ENCODE results near the gene LSM7.

Gene LSM7

DNA sequence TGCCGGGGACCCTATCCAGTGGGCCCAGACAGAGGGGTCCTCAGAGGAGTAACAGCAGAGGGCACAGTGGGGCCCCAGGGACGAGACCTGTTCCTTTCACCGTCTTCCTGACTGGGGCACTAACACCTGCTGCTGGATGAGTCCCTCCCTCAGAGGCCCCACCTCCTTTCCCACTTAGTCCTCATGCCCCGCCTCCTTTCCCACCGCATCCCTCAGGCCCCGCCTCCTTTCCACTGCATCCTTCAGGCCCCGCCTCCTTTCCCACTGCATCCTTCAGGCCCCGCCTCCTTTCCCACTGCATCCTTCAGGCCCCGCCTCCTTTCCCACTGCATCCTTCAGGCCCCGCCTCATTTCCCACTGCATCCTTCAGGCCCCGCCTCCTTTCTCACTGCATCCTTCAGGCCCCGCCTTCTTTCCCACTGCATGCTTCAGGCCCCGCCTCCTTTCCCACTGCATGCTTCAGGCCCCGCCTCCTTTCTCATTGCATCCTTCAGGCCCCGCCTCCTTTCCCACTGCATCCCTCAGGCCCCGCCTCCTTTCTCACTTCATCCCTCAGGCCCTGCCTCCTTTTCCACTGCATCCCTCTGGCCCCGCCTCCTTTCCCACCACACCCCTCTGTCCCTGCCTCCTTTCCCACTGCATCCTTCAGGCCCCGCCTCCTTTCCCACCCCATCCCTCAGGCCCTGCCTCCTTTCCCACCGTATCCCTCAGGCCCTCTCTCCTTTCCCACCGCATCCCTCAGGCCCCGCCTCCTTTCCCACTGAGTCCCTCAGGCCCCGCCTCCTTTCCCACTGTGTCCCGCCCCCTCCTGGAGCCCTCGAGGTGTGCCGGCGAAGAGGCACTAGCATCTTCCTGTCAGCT is 6.8 kb upstream of the LSM7 start:
- H3K9me3 ChIP-seq (ENCODE audit: insufficient read depth, low read length), result peaks cover 15% of the 10 kb centered on the region; the same call in 1 of the 2 replicates
- peaks cover 38% of the 10 kb centered on the region for H3K4me1 ChIP-seq (ENCODE audit: insufficient read depth, insufficient read length)
- TF ChIP-seq YY1 (IDR thresholded peaks at IDR 0.05; ENCODE audit: insufficient read depth, insufficient read length) (no peak), ZNF274 (IDR thresholded peaks at IDR 0.05; ENCODE audit: low read depth, low read length) (no peak), SUZ12 (IDR thresholded peaks at IDR 0.05; ENCODE audit: extremely low read depth, insufficient read depth, insufficient read length) (no peak)
- peaks cover 50% of the 10 kb centered on the region for H3K36me3 ChIP-seq (ENCODE audit: insufficient read depth, insufficient read length, low read length)
- DNase-seq (ENCODE audit: low read depth, low spot score), result no peak
- H3K27me3 ChIP-seq (ENCODE audit: insufficient read depth, insufficient read length), result no peaks in the 10 kb centered on the region
- H3K9ac ChIP-seq (ENCODE audit: insufficient read length, low read depth), result no peak overlapping the region
- no peak overlapping the region for H3K4me3 ChIP-seq (ENCODE audit: insufficient read length, low read depth)

GRCh38 chr19:2334426-2334825 is 6.0 kb upstream of the LSM7 start:
- DNase-seq (ENCODE audit: low read depth, low spot score), result no peak
- no peak overlapping the region for H3K9ac ChIP-seq (ENCODE audit: insufficient read length, low read depth)
- TF ChIP-seq SUZ12 (IDR thresholded peaks at IDR 0.05; ENCODE audit: extremely low read depth, insufficient read depth, insufficient read length) (no peak), ZNF274 (IDR thresholded peaks at IDR 0.05; ENCODE audit: low read depth, low read length) (no peak), YY1 (IDR thresholded peaks at IDR 0.05; ENCODE audit: insufficient read depth, insufficient read length) (no peak)
- H3K4me3 ChIP-seq (ENCODE audit: insufficient read length, low read depth), result no peak overlapping the region
- peaks cover 38% of the 10 kb centered on the region for H3K4me1 ChIP-seq (ENCODE audit: insufficient read depth, insufficient read length)
- H3K27me3 ChIP-seq (ENCODE audit: insufficient read depth, insufficient read length), result no peaks in the 10 kb centered on the region
- peaks cover 42% of the 10 kb centered on the region for H3K36me3 ChIP-seq (ENCODE audit: insufficient read depth, insufficient read length, low read length)
- H3K9me3 ChIP-seq (ENCODE audit: insufficient read depth, low read length), result peaks cover 15% of the 10 kb centered on the region; the same call in 1 of the 2 replicates

- no peak for DNase-seq (ENCODE audit: low read depth, low spot score)
- Histone ChIP-seq H3K4me3 (ENCODE audit: insufficient read length, low read depth) (no peak overlapping the region), H3K9me3 (ENCODE audit: insufficient read depth, low read length) (peaks cover 15% of the 10 kb centered on the region; the same call in 1 of the 2 replicates), H3K4me1 (ENCODE audit: insufficient read depth, insufficient read length) (peaks cover 41% of the 10 kb centered on the region), H3K36me3 (ENCODE audit: insufficient read depth, insufficient read length, low read length) (peaks cover 36% of the 10 kb centered on the region), H3K9ac (ENCODE audit: insufficient read length, low read depth) (no peak overlapping the region), H3K27me3 (ENCODE audit: insufficient read depth, insufficient read length) (no peaks in the 10 kb centered on the region)
- TF ChIP-seq SUZ12 (IDR thresholded peaks at IDR 0.05; ENCODE audit: extremely low read depth, insufficient read depth, insufficient read length), result no peak
- no peak for TF ChIP-seq ZNF274 (IDR thresholded peaks at IDR 0.05; ENCODE audit: low read depth, low read length)
- no peak for TF ChIP-seq YY1 (IDR thresholded peaks at IDR 0.05; ENCODE audit: insufficient read depth, insufficient read length)
These were observed 5.4 kb upstream of the LSM7 start for GRCh38 chr19:2333807-2334211.

DNA sequence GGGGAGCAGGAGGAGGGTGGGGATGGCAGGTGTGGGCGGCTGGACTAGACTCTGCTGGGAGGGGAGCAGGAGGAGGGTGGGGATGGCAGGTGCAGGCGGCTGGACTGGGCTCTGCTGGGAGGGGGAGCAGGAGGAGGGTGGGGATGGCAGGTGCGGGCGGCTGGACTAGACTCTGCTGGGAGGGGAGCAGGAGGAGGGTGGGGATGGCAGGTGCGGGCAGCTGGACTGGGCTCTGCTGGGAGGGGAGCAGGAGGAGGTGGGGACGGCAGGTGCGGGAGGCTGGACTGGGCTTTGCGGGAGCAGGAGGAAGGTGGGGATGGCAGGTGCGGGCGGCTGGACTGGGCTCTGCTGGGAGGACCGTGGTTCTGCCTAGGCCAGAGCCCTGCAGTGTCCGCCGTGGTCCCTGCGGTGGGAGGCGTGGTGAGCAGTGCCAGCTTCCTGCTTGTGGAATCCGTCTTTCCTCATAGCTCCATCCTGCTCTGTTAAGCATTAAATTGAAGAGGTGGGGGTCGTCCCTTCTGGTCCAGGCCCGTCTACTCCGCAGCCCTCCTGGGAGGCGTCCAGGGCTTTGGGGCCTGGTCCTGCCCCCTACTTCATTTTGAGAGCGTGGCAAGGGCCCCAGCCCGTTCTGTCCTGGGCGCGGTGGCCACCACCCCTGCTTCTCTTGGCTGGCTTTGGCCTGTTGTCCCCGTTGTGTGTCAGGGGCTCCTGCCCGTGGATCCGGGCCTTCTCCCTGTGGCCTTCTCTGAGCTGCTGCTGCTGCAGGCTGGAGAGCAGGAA is 4.8 kb upstream of the LSM7 start:
- Histone ChIP-seq H3K27me3 (ENCODE audit: insufficient read depth, insufficient read length) (no peaks in the 10 kb centered on the region), H3K36me3 (ENCODE audit: insufficient read depth, insufficient read length, low read length) (peaks cover 30% of the 10 kb centered on the region), H3K4me3 (ENCODE audit: insufficient read length, low read depth) (no peak overlapping the region), H3K4me1 (ENCODE audit: insufficient read depth, insufficient read length) (peaks cover 40% of the 10 kb centered on the region), H3K9me3 (ENCODE audit: insufficient read depth, low read length) (peaks cover 15% of the 10 kb centered on the region; the same call in 1 of the 2 replicates), H3K9ac (ENCODE audit: insufficient read length, low read depth) (peak overlapping the region; percentile 25)
- no peak for DNase-seq (ENCODE audit: low read depth, low spot score)
- no peak for TF ChIP-seq ZNF274 (IDR thresholded peaks at IDR 0.05; ENCODE audit: low read depth, low read length)

GRCh38 chr19:2332341-2333026 is 4.1 kb upstream of the LSM7 start:
- DNase-seq (ENCODE audit: low read depth, low spot score), result no peak
- peaks cover 15% of the 10 kb centered on the region; the same call in 1 of the 2 replicates for H3K9me3 ChIP-seq (ENCODE audit: insufficient read depth, low read length)
- no peak overlapping the region for H3K4me3 ChIP-seq (ENCODE audit: insufficient read length, low read depth)
- H3K9ac ChIP-seq (ENCODE audit: insufficient read length, low read depth), result no peak overlapping the region
- H3K36me3 ChIP-seq (ENCODE audit: insufficient read depth, insufficient read length, low read length), result peaks cover 23% of the 10 kb centered on the region
- H3K27me3 ChIP-seq (ENCODE audit: insufficient read depth, insufficient read length), result no peaks in the 10 kb centered on the region
- peaks cover 36% of the 10 kb centered on the region for H3K4me1 ChIP-seq (ENCODE audit: insufficient read depth, insufficient read length)
- TF ChIP-seq YY1 (IDR thresholded peaks at IDR 0.05; ENCODE audit: insufficient read depth, insufficient read length) (no peak), SUZ12 (IDR thresholded peaks at IDR 0.05; ENCODE audit: extremely low read depth, insufficient read depth, insufficient read length) (no peak), ZNF274 (IDR thresholded peaks at IDR 0.05; ENCODE audit: low read depth, low read length) (no peak)

DNA sequence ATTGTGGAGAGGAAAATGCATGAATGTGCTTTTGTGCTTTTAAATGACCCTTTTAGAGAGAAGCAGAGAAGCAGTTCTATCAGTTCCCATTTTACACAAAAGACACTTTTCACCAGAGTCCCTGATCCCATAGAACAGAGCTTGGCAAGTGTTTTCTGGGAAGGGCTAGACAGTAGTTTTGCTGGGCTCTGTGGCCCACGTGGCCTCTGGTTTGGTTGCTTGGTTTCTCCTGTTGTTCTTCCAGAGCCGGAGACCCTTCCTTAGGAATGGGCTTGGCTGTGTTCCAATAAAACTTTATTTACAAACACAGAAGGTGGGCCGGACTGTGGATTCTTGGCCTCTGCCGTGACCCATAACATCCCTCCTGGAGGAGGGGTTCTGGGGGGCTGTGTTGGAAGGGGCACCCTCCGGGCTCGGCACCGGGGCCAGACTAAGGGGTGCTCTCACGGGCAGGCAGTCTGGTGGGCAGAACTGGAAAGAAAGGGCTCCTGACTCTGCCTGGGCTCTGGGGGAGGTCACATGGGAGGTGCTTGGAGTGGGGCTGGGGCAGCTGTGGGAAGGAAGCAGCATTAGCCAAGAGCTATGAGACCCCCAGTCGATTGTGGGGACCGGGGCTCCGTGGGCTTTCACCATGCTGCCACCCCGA is 3.3 kb upstream of the LSM7 start:
- no peaks in the 10 kb centered on the region for H3K27me3 ChIP-seq (ENCODE audit: insufficient read depth, insufficient read length)
- H3K9me3 ChIP-seq (ENCODE audit: insufficient read depth, low read length), result peaks cover 15% of the 10 kb centered on the region; the same call in 1 of the 2 replicates
- H3K36me3 ChIP-seq (ENCODE audit: insufficient read depth, insufficient read length, low read length), result peaks cover 24% of the 10 kb centered on the region
- no peak overlapping the region for H3K9ac ChIP-seq (ENCODE audit: insufficient read length, low read depth)
- peaks cover 29% of the 10 kb centered on the region for H3K4me1 ChIP-seq (ENCODE audit: insufficient read depth, insufficient read length)
- no peak overlapping the region for H3K4me3 ChIP-seq (ENCODE audit: insufficient read length, low read depth)
- TF ChIP-seq YY1 (IDR thresholded peaks at IDR 0.05; ENCODE audit: insufficient read depth, insufficient read length) (no peak), ZNF274 (IDR thresholded peaks at IDR 0.05; ENCODE audit: low read depth, low read length) (no peak), SUZ12 (IDR thresholded peaks at IDR 0.05; ENCODE audit: extremely low read depth, insufficient read depth, insufficient read length) (no peak)
- DNase-seq (ENCODE audit: low read depth, low spot score), result no peak

Data from NT2/D1 (cell line).